HepG2 (cell line): ENCODE data around the gene SPOP. TPM values are rescaled to one million over a fixed set of nuclear protein-coding genes. Genes with fewer than 3 reads are reported as not detected.

Source experiments
- ATAC-seq: fragments of 200-7000 bp; cut with Tn5 transposase; 3 replicates; pipeline ENCODE4 v1.9.1; 2020; ENCODE audit warnings: mild to moderate bottlenecking, moderate library complexity
- BruUV-seq: library from RNA; stranded (reverse); fragments of 400-500 nt; replicated peaks from 2 replicates; lab custom pipeline; 2021; lab: Mats Ljungman, UMichigan
- CTCF ChIA-PET: fragments of 300-600 bp; formaldehyde crosslinking; extraction: SDS; loops from one replicate; lab custom pipeline; 2021; ENCODE audit warnings: low total read pairs, inconsistent platforms, low intra/inter-chr PET ratio; lab: Yijun Ruan, JAX
- POLR2A ChIA-PET: fragments of 350-600 bp; sonication (Branson Sonifier 250); formaldehyde crosslinking; loops from one replicate; lab custom pipeline; 2020; ENCODE audit warnings: antibody characterized with exemption, inconsistent platforms; lab: Yijun Ruan, JAX
- DNase-seq: peaks from one replicate; pipeline ENCODE4 v3.0.0-alpha.2; 2015; ENCODE audit warnings: low spot score
- FAIRE-seq: peaks from 3 replicates; lab custom pipeline; 2011; peaks lifted over from hg19 to GRCh38; lab: Jason Lieb, UNC
- H2AFZ ChIP-seq: one replicate; pipeline ENCODE4 v1.6.1; 2011; ENCODE audit warnings: low read length, inconsistent platforms
- H3K27ac ChIP-seq: fragments of 300-600 bp; 3 replicates; pipeline ENCODE4 v1.8.0; 2011; ENCODE audit warnings: mixed run types, mild to moderate bottlenecking, mixed read lengths, low read length, inconsistent platforms; ENCODE audit not compliant: insufficient read depth; ENCODE audit errors: extremely low read length
- H3K27me3 ChIP-seq, 2 experiments: fragments of 200-600 bp in 1 of 2; 2 replicates in 1 of 2; 3 replicates in 1 of 2; pipeline versions ENCODE4 v1.6.0 to v1.8.0; 2011; ENCODE audit warnings: low read length in 2 of 2, mild to moderate bottlenecking in 2 of 2, moderate library complexity in 2 of 2, inconsistent platforms in 1 of 2; ENCODE audit not compliant: insufficient read depth in 2 of 2, control insufficient read depth in 1 of 2
- H3K36me3 ChIP-seq, 2 experiments: fragments of 200-600 bp in 1 of 2; replicated peaks in 1 of 2; 2 replicates in 1 of 2; 3 replicates in 1 of 2; pipeline versions ENCODE4 v1.5.1 to v1.8.0; 2011; ENCODE audit warnings: low read length in 2 of 2, inconsistent platforms in 1 of 2; ENCODE audit not compliant: insufficient read depth in 2 of 2, control insufficient read depth in 1 of 2
- H3K4me1 ChIP-seq: 2 replicates; pipeline ENCODE4 v1.5.1; 2012; ENCODE audit warnings: low read length, inconsistent platforms; ENCODE audit not compliant: insufficient read depth
- H3K4me2 ChIP-seq: 2 replicates; pipeline ENCODE4 v1.6.0; 2011; ENCODE audit warnings: low read depth, low read length, inconsistent platforms
- H3K4me3 ChIP-seq, 3 experiments: fragments of 200-600 bp in 1 of 3; sonication (generic), shearing (Covaris generic) in 1 of 3; replicated peaks in 1 of 3; 2 replicates each; pipeline ENCODE4 v1.5.1; 2011 to 2016; ENCODE audit warnings: low read length in 3 of 3, inconsistent platforms in 2 of 3, low read depth in 2 of 3, mild to moderate bottlenecking in 2 of 3, control low read depth in 1 of 3, mixed read lengths in 1 of 3; ENCODE audit not compliant: insufficient read depth in 1 of 3
- H3K79me2 ChIP-seq: one replicate; pipeline ENCODE4 v1.6.1; 2011; ENCODE audit warnings: low read length, inconsistent platforms; ENCODE audit not compliant: insufficient read depth
- H3K9ac ChIP-seq: 2 replicates; pipeline ENCODE4 v1.6.0; 2011; ENCODE audit warnings: mild to moderate bottlenecking, low read depth, low read length, inconsistent platforms; ENCODE audit not compliant: insufficient read depth
- H3K9me3 ChIP-seq: 2 replicates; pipeline ENCODE4 v1.5.1; 2012; ENCODE audit warnings: mild to moderate bottlenecking, low read length
- H4K20me1 ChIP-seq: 2 replicates; pipeline ENCODE4 v1.6.0; 2011; ENCODE audit warnings: inconsistent platforms, mild to moderate bottlenecking, low read length, moderate library complexity; ENCODE audit not compliant: insufficient read depth
- DPF2 ChIP-seq: sonication (generic); formaldehyde crosslinking; IDR thresholded peaks from 2 replicates; pipeline ENCODE4 v1.4.0; 2020; ENCODE audit warnings: mild to moderate bottlenecking, low read depth, missing genetic modification reagents, borderline replicate concordance
- DR1 ChIP-seq: sonication (generic); formaldehyde crosslinking; IDR thresholded peaks from 2 replicates; pipeline ENCODE4 v1.8.0; 2021; ENCODE audit warnings: mild to moderate bottlenecking, missing genetic modification reagents, inconsistent platforms
- SAFB2 ChIP-seq: sonication (generic); formaldehyde crosslinking; IDR thresholded peaks from 2 replicates; pipeline ENCODE4 v1.5.1; 2020; ENCODE audit warnings: missing genetic modification reagents, low read depth, mild to moderate bottlenecking, borderline replicate concordance
- SMAD1 ChIP-seq: sonication (generic); formaldehyde crosslinking; IDR thresholded peaks from 2 replicates; pipeline ENCODE4 v1.4.0; 2020; ENCODE audit warnings: missing genetic modification reagents, low read depth, mild to moderate bottlenecking, borderline replicate concordance
- TEAD2 ChIP-seq: sonication (generic); formaldehyde crosslinking; IDR thresholded peaks from 2 replicates; pipeline ENCODE4 v1.9.0; 2021; ENCODE audit warnings: missing genetic modification reagents
- ZC3H13 ChIP-seq: sonication (generic); formaldehyde crosslinking; IDR thresholded peaks from 2 replicates; pipeline ENCODE4 v1.8.1; 2023; ENCODE audit warnings: mild to moderate bottlenecking, missing genetic modification reagents, moderate library complexity
- ZNF124 ChIP-seq: sonication (generic); formaldehyde crosslinking; IDR thresholded peaks from 2 replicates; pipeline ENCODE4 v1.4.0; 2020; ENCODE audit warnings: missing genetic modification reagents
- ZNF567 ChIP-seq: sonication (generic); formaldehyde crosslinking; IDR thresholded peaks from 2 replicates; pipeline ENCODE4 v1.8.1; 2023; ENCODE audit warnings: mild to moderate bottlenecking, missing genetic modification reagents, borderline replicate concordance
- ZNF75D ChIP-seq: sonication (generic); formaldehyde crosslinking; IDR thresholded peaks from 2 replicates; pipeline ENCODE4 v1.8.1; 2023; ENCODE audit warnings: missing genetic modification reagents, mild to moderate bottlenecking, borderline replicate concordance
- WGBS: methylation state at CpG from one replicate; pipeline ENCODE4 v1.1.6; 2017; ENCODE audit warnings: low lambda C conversion rate; 5-methylcytosine and 5-hydroxymethylcytosine counted together
- in situ Hi-C: cut with HindIII; loops from 2 replicates; pipeline ENCODE4 v1.10.0; 2017; ENCODE audit warnings: low pct_unique_long_range_greater_than_20kb; ENCODE audit not compliant: extremely low pct_ligation_motif_present
- intact Hi-C: fragments of 100-400 bp; cut with micrococcal nuclease; formaldehyde crosslinking; loops from one replicate; pipeline ENCODE4 v1.10.0; 2022; ENCODE audit not compliant: unreplicated experiment
- polyA plus RNA-seq, 8 experiments: library from polyadenylated mRNA; depleted of rRNA in 3 of 8; stranded (reverse) in 7 of 8; unstranded in 1 of 8; fragments of >200 nt; fragmentation: Illumina TruSeq in 4 of 8; extraction: Trizol in 4 of 8; gene quantifications; 2 replicates each; pipeline versions ENCODE4 v1.2.1 to v1.2.3, GENCODE V29; 2011 to 2016; ENCODE audit warnings: low read depth in 4 of 8, missing spikeins in 1 of 8, mixed read lengths in 1 of 8; ENCODE audit not compliant: insufficient read depth in 1 of 8
- total RNA-seq, 5 experiments: library from RNA; depleted of rRNA; stranded (reverse); fragments of >200 nt; fragmentation: Illumina TruSeq; extraction: Trizol; gene quantifications; 2 replicates each; pipeline ENCODE4 v1.2.3, GENCODE V29; 2016; ENCODE audit warnings: low read depth in 1 of 5
- TF ChIP-seq, protein P1 (sequence below): sonication (generic); formaldehyde crosslinking; IDR thresholded peaks from 2 replicates; pipeline ENCODE4 v1.5.1; 2020; ENCODE audit warnings: mild to moderate bottlenecking, missing genetic modification reagents, moderate library complexity
- TF ChIP-seq, protein P2 (sequence below): IDR thresholded peaks from 2 replicates; pipeline ENCODE4 v1.6.1; 2016; ENCODE audit warnings: mild to moderate bottlenecking, missing biosample characterization, missing genetic modification reagents
- TF ChIP-seq, protein P3 (sequence below): sonication (generic); formaldehyde crosslinking; IDR thresholded peaks from 2 replicates; pipeline ENCODE4 v1.8.0; 2022; ENCODE audit warnings: low read depth, missing genetic modification reagents
- TF ChIP-seq, protein P4 (sequence below): sonication (generic); formaldehyde crosslinking; IDR thresholded peaks from 2 replicates; pipeline ENCODE4 v1.8.1; 2023; ENCODE audit warnings: missing genetic modification reagents, inconsistent platforms, borderline replicate concordance

Gene SPOP
- total and polyA plus RNA-seq, 2 of the 13 experiments (the other 11 are each of a cell fraction or from before 2014, with no cell fraction given), result 52.8 to 60.8 TPM

DNA sequence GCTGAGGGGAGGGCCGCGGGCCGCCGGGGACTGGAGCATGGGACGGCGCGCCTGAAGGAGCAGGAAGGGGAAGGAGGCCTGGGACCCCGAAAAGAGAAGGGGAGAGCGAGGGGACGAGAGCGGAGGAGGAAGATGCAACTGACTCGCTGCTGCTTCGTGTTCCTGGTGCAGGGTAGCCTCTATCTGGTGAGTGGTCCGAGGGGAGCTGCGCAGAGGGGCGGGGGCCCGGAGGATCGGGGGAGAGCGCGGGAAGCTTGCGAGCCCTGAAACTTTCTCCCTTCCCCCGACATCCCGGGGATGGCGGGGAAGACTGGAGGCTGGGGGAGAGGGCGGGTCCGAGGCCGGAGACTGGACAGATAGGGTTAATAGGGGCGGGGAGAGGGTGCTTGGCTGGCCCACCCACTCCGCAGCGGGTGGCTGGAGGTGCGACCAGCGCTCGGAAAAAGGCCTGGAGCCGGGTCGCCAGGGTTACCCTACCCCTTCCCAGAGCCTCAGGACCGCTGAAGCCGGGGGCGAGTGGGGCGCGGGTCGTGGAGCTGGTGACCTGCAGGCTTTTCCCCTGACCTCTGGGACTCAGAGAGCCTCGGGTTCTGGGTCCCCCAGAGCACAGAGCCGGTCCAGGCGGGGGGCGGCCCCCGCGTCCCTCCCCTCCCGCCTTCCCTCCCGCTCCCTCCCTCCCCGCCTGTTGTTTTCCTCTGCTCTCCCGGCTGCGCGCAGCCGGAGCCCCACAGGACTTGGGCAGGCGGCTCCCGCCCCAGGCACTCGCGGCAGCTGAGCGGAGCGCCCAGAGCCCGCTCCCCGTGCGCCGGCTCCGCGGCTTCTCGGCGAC is 101.6 kb downstream of the SPOP start (continued):
- TF ChIP-seq, protein P1, sequence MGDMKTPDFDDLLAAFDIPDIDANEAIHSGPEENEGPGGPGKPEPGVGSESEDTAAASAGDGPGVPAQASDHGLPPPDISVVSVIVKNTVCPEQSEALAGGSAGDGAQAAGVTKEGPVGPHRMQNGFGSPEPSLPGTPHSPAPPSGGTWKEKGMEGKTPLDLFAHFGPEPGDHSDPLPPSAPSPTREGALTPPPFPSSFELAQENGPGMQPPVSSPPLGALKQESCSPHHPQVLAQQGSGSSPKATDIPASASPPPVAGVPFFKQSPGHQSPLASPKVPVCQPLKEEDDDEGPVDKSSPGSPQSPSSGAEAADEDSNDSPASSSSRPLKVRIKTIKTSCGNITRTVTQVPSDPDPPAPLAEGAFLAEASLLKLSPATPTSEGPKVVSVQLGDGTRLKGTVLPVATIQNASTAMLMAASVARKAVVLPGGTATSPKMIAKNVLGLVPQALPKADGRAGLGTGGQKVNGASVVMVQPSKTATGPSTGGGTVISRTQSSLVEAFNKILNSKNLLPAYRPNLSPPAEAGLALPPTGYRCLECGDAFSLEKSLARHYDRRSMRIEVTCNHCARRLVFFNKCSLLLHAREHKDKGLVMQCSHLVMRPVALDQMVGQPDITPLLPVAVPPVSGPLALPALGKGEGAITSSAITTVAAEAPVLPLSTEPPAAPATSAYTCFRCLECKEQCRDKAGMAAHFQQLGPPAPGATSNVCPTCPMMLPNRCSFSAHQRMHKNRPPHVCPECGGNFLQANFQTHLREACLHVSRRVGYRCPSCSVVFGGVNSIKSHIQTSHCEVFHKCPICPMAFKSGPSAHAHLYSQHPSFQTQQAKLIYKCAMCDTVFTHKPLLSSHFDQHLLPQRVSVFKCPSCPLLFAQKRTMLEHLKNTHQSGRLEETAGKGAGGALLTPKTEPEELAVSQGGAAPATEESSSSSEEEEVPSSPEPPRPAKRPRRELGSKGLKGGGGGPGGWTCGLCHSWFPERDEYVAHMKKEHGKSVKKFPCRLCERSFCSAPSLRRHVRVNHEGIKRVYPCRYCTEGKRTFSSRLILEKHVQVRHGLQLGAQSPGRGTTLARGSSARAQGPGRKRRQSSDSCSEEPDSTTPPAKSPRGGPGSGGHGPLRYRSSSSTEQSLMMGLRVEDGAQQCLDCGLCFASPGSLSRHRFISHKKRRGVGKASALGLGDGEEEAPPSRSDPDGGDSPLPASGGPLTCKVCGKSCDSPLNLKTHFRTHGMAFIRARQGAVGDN, result peak; percentile 9; the same call in 1 of the 2 replicates
- TF ChIP-seq, protein P2, sequence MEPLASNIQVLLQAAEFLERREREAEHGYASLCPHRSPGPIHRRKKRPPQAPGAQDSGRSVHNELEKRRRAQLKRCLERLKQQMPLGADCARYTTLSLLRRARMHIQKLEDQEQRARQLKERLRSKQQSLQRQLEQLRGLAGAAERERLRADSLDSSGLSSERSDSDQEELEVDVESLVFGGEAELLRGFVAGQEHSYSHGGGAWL (CRISPR knock-in tag), result peak; percentile 40; the same call in 1 of the 2 replicates

DNA sequence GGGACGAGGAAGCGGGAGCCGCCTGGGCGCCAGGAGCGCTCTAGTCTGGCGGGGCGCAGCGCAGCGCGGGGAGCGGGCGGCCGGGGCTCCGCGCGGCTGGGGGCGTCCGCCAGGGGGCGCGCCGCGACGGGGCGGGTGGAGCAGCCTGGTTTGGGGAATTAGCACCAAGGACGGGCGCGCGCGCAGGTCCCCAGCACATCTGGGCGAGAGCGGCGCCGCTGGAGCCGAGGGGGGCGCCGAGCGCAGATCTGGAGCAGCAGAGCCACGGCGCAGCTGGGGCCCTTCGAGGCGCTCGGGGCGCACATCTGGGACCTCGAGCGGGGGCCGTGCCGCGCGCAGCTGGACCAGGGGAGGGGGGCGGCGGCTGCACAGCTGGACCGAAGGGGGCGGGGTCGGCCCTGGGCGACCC is 102.2 kb downstream of the SPOP start, which contains the start of gene NXPH3:
NXPH3 (plus strand) TSS at position 193 of the 409 bp plus-strand sequence. CDS start 349 bp downstream, outside the sequence.
- in situ Hi-C loops (no loop called here), intact Hi-C loops (loop anchor here (2.0 kb wide), 1 partner anchor 21 kb away; no protein-coding TSS in a partner anchor)
- no peak within 1 kb of the TSS for H3K27ac ChIP-seq
- no peak within 1 kb of the TSS for H2AFZ ChIP-seq
- BruUV-seq, result no TSS peak
- DNase-seq, result peak; percentile 47
- H3K9ac ChIP-seq, result peak within 1 kb of the TSS; percentile 20; the same call in 1 of the 2 replicates
- H3K4me2 ChIP-seq, result peak within 1 kb of the TSS; percentile 87
- no peak for FAIRE-seq
- peak within 1 kb of the TSS; percentile 62 to 84 (median 78) for H3K4me3 ChIP-seq
- peaks cover 5 to 76% of the 10 kb centered on the region in 2 experiments for H3K27me3 ChIP-seq
- no peaks in the 10 kb centered on the region for H3K36me3 ChIP-seq
- H3K79me2 ChIP-seq, result no peaks in the 10 kb centered on the region
- peaks cover 31% of the 10 kb centered on the region for H3K4me1 ChIP-seq
- WGBS, result 2% methylated on average over 17 of the region's 55 CpGs
- no peaks in the 10 kb centered on the region for H4K20me1 ChIP-seq
- ATAC-seq, result peak; percentile 71
- no peaks in the 10 kb centered on the region for H3K9me3 ChIP-seq
- ChIA-PET CTCF (interaction anchor here (1.0 to 2.9 kb wide), 4 partner anchors 8 to 132 kb away, joined by 3 to 31 read pairs (median 5); partner anchors contain the start of gene SLC35B1), POLR2A (interaction anchor here (1.0 to 1.3 kb wide), 2 partner anchors 102 to 128 kb away, joined by 3 to 5 read pairs; partner anchors contain the start of gene SPOP)
- TF ChIP-seq, protein P3, sequence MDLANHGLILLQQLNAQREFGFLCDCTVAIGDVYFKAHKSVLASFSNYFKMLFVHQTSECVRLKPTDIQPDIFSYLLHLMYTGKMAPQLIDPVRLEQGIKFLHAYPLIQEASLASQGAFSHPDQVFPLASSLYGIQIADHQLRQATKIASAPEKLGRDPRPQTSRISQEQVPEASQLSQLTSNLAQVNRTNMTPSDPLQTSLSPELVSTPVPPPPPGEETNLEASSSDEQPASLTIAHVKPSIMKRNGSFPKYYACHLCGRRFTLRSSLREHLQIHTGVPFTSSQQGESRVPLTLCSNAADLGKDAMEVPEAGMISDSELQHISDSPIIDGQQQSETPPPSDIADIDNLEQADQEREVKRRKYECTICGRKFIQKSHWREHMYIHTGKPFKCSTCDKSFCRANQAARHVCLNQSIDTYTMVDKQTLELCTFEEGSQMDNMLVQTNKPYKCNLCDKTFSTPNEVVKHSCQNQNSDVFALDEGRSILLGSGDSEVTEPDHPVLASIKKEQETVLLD (CRISPR knock-in tag), result no peak
- TF ChIP-seq ZNF75D (CRISPR knock-in tag) (no peak), SMAD1 (0 out of 2 replicates have a peak, but pooled peaks have one; percentile 45), SAFB2 (CRISPR knock-in tag) (no peak), ZNF567 (CRISPR knock-in tag) (0 out of 2 replicates have a peak, but pooled peaks have one; percentile 41), DR1 (CRISPR knock-in tag) (peak; percentile 14; the same call in 1 of the 2 replicates), DPF2 (CRISPR knock-in tag) (no peak), TEAD2 (CRISPR knock-in tag) (no peak), ZNF124 (CRISPR knock-in tag) (no peak), ZC3H13 (CRISPR knock-in tag) (0 out of 2 replicates have a peak, but pooled peaks have one; percentile 18)
- TF ChIP-seq, protein P4, sequence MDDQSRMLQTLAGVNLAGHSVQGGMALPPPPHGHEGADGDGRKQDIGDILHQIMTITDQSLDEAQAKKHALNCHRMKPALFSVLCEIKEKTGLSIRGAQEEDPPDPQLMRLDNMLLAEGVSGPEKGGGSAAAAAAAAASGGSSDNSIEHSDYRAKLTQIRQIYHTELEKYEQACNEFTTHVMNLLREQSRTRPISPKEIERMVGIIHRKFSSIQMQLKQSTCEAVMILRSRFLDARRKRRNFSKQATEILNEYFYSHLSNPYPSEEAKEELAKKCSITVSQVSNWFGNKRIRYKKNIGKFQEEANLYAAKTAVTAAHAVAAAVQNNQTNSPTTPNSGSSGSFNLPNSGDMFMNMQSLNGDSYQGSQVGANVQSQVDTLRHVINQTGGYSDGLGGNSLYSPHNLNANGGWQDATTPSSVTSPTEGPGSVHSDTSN (CRISPR knock-in tag), result no peak
